Right hindlimb (tissue), 1 donor: ENCODE data around the gene RBP5.

Source experiments
- DNase-seq: peaks from one replicate; pipeline ENCODE4 v3.0.0-alpha.2; 2018

The RBP5 gene

GRCh38 chr12:7144414-7145120, 15.9 kb upstream of the RBP5 start:
- DNase-seq: peak; percentile 27

- no peak for DNase-seq
These were observed 14.9 kb upstream of the RBP5 start for GRCh38 chr12:7143564-7143963.

- DNase-seq: no peak
These were observed 14.2 kb upstream of the RBP5 start for GRCh38 chr12:7142809-7143465.

- no peak for DNase-seq
These were observed 13.5 kb upstream of the RBP5 start for GRCh38 chr12:7142056-7142644.

- DNase-seq: no peak
These were observed 12.8 kb upstream of the RBP5 start for GRCh38 chr12:7141351-7142005.

GRCh38 chr12:7139200-7139599, 10.5 kb upstream of the RBP5 start:
- DNase-seq: no peak

GRCh38 chr12:7137908-7138307, 9.2 kb upstream of the RBP5 start:
- no peak for DNase-seq

GRCh38 chr12:7136676-7137075, 8.0 kb upstream of the RBP5 start:
- DNase-seq: no peak

- no peak for DNase-seq
These were observed 7.4 kb upstream of the RBP5 start for GRCh38 chr12:7136071-7136470.

- DNase-seq: no peak
These were observed 5.9 kb upstream of the RBP5 start for GRCh38 chr12:7134396-7135166.

- no peak for DNase-seq
These were observed 2.8 kb upstream of the RBP5 start for GRCh38 chr12:7131502-7131866.

GRCh38 chr12:7130701-7131501, 2.2 kb upstream of the RBP5 start:
- DNase-seq: peak; percentile 63

GRCh38 chr12:7129872-7130691, 1.4 kb upstream of the RBP5 start, which contains the start of gene CLSTN3:
CLSTN3 (plus strand) TSS chr12:7130371; CDS start chr12:7130649, 278 bp downstream.
- peak; percentile 93 for DNase-seq

- no peak for DNase-seq
These were observed 690 bp upstream of the RBP5 start for GRCh38 chr12:7129287-7129871.

- DNase-seq: no peak
These were observed 618 bp downstream of the RBP5 start for GRCh38 chr12:7127916-7128626.

GRCh38 chr12:7125632-7126227, 3.0 kb downstream of the RBP5 start:
- no peak for DNase-seq

- no peak for DNase-seq
These were observed 4.7 kb downstream of the RBP5 start for GRCh38 chr12:7123806-7124522.

- DNase-seq: peak; percentile 61
These were observed 5.6 kb downstream of the RBP5 start for GRCh38 chr12:7122811-7123769.
